OCI-LY1 (cell line): ENCODE measurements around the gene PPT2.

Source experiments
- H2AFZ ChIP-seq: fragments of 200-600 bp; sonication (generic), shearing (Covaris generic); 2 replicates; pipeline ENCODE4 v1.6.0; 2014; ENCODE audit warnings: antibody characterized with exemption, mild to moderate bottlenecking, low read length
- H3F3A ChIP-seq: fragments of 200-600 bp; sonication (generic), shearing (Covaris generic); 2 replicates; pipeline ENCODE4 v1.6.0; 2014; ENCODE audit warnings: mild to moderate bottlenecking, antibody characterized with exemption, low read length, moderate library complexity; ENCODE audit not compliant: insufficient read depth
- H3K27ac ChIP-seq: fragments of 200-600 bp; sonication (generic); 2 replicates; pipeline ENCODE4 v1.5.1; 2014; ENCODE audit warnings: low read length, mixed run types, mild to moderate bottlenecking, low read depth; ENCODE audit not compliant: poor library complexity, severe bottlenecking
- H3K27me3 ChIP-seq: fragments of 200-600 bp; sonication (generic); 2 replicates; pipeline ENCODE4 v1.6.0; 2014; ENCODE audit warnings: antibody characterized with exemption, mild to moderate bottlenecking, low read length, moderate library complexity; ENCODE audit not compliant: insufficient read depth
- H3K36me3 ChIP-seq: fragments of 200-600 bp; sonication (generic); 2 replicates; pipeline ENCODE4 v1.6.1; 2014; ENCODE audit warnings: mild to moderate bottlenecking, antibody characterized with exemption, low read length, moderate library complexity, mixed read lengths; ENCODE audit not compliant: insufficient read depth
- H3K4me1 ChIP-seq: fragments of 200-600 bp; sonication (generic); 2 replicates; pipeline ENCODE4 v1.5.1; 2014; ENCODE audit warnings: mild to moderate bottlenecking, low read length, moderate library complexity; ENCODE audit not compliant: insufficient read depth, severe bottlenecking
- H3K4me2 ChIP-seq: fragments of 200-600 bp; sonication (generic), shearing (Covaris generic); 2 replicates; pipeline ENCODE4 v1.6.1; 2014; ENCODE audit warnings: low read length
- H3K4me3 ChIP-seq: fragments of 200-600 bp; sonication (generic); 2 replicates; pipeline ENCODE4 v1.5.1; 2014; ENCODE audit warnings: low read length, low read depth, mild to moderate bottlenecking, mixed read lengths; ENCODE audit not compliant: poor library complexity, severe bottlenecking
- H3K79me2 ChIP-seq: fragments of 200-600 bp; shearing (Covaris generic); 2 replicates; pipeline ENCODE4 v1.6.1; 2016; ENCODE audit warnings: mixed run types, low read length, mixed read lengths; ENCODE audit not compliant: insufficient read depth
- H3K9ac ChIP-seq: fragments of 200-600 bp; sonication (generic), shearing (Covaris generic); 2 replicates; pipeline ENCODE4 v1.6.1; 2014; ENCODE audit warnings: mild to moderate bottlenecking, low read length, mixed read lengths
- H3K9me2 ChIP-seq: fragments of 200-600 bp; sonication (generic), shearing (Covaris generic); 2 replicates; pipeline ENCODE4 v1.6.1; 2014; ENCODE audit warnings: low read depth, mild to moderate bottlenecking, low read length, mixed read lengths
- H3K9me3 ChIP-seq: fragments of 200-600 bp; shearing (Covaris generic); 2 replicates; pipeline ENCODE4 v1.6.1; 2014; ENCODE audit warnings: low read length, mixed read lengths
- H4K20me1 ChIP-seq: fragments of 200-600 bp; sonication (generic), shearing (Covaris generic); 2 replicates; pipeline ENCODE4 v1.6.0; 2016; ENCODE audit warnings: mild to moderate bottlenecking, low read length; ENCODE audit not compliant: insufficient read depth
- CTCF ChIP-seq: fragments of 200-600 bp; sonication (generic), shearing (Covaris generic); IDR thresholded peaks from 2 replicates; pipeline ENCODE4 v1.5.1; 2017; ENCODE audit warnings: mild to moderate bottlenecking, antibody characterized with exemption, low read length, moderate library complexity, mixed read lengths
- EZH2 ChIP-seq: fragments of 200-600 bp; sonication (generic), shearing (Covaris generic); IDR thresholded peaks from 2 replicates; pipeline ENCODE4 v1.8.0; 2017; ENCODE audit warnings: borderline replicate concordance, mixed run types, mild to moderate bottlenecking, antibody characterized with exemption, low read length, moderate library complexity, mixed read lengths

Gene PPT2

GRCh38 chr6:32108094-32108627 is 45.8 kb upstream of the PPT2 start:
- no peak overlapping the region for H3K4me2 ChIP-seq
- no peak overlapping the region for H3K4me3 ChIP-seq
- H4K20me1 ChIP-seq = no peaks in the 10 kb centered on the region
- H2AFZ ChIP-seq = no peak overlapping the region
- no peaks in the 10 kb centered on the region for H3K9me2 ChIP-seq
- no peak for TF ChIP-seq EZH2
- no peak for TF ChIP-seq CTCF
- H3K9ac ChIP-seq = no peak overlapping the region
- no peaks in the 10 kb centered on the region for H3K79me2 ChIP-seq
- no peaks in the 10 kb centered on the region for H3F3A ChIP-seq
- no peaks in the 10 kb centered on the region for H3K4me1 ChIP-seq
- 0 out of 2 replicates have a peak, but pooled peaks cover 3% of the 10 kb centered on the region for H3K27me3 ChIP-seq
- H3K9me3 ChIP-seq = no peaks in the 10 kb centered on the region
- no peak overlapping the region for H3K27ac ChIP-seq
- no peaks in the 10 kb centered on the region for H3K36me3 ChIP-seq

GRCh38 chr6:32108727-32109113 is 45.2 kb upstream of the PPT2 start:
- no peaks in the 10 kb centered on the region for H3F3A ChIP-seq
- H3K4me3 ChIP-seq = no peak overlapping the region
- no peak overlapping the region for H3K27ac ChIP-seq

GRCh38 chr6:32109114-32109764 is 44.7 kb upstream of the PPT2 start, which contains the start of gene TNXB:
TSS of gene TNXB (minus strand) at chr6:32109338. CDS start at chr6:32098198, 11,140 bp downstream.
- Histone ChIP-seq H2AFZ (no peak within 1 kb of the TSS), H4K20me1 (no peaks in the 10 kb centered on the region), H3K9me2 (no peaks in the 10 kb centered on the region), H3F3A (no peaks in the 10 kb centered on the region), H3K4me3 (no peak within 1 kb of the TSS), H3K36me3 (no peaks in the 10 kb centered on the region), H3K9me3 (no peaks in the 10 kb centered on the region), H3K79me2 (no peaks in the 10 kb centered on the region), H3K27me3 (0 out of 2 replicates have a peak, but pooled peaks cover 3% of the 10 kb centered on the region), H3K4me2 (no peak within 1 kb of the TSS), H3K27ac (no peak within 1 kb of the TSS), H3K4me1 (no peaks in the 10 kb centered on the region), H3K9ac (no peak within 1 kb of the TSS)
- TF ChIP-seq EZH2 (no peak), CTCF (no peak)

More at GRCh38 chr6:32108727-32109113, 45.2 kb upstream of the PPT2 start:
- H2AFZ ChIP-seq = no peak overlapping the region
- H3K4me2 ChIP-seq = no peak overlapping the region
- no peaks in the 10 kb centered on the region for H4K20me1 ChIP-seq
- H3K79me2 ChIP-seq = no peaks in the 10 kb centered on the region
- no peak overlapping the region for H3K9ac ChIP-seq
- no peak for TF ChIP-seq EZH2
- TF ChIP-seq CTCF = no peak
- 0 out of 2 replicates have a peak, but pooled peaks cover 3% of the 10 kb centered on the region for H3K27me3 ChIP-seq
- H3K9me2 ChIP-seq = no peaks in the 10 kb centered on the region
- no peaks in the 10 kb centered on the region for H3K9me3 ChIP-seq
- no peaks in the 10 kb centered on the region for H3K4me1 ChIP-seq
- no peaks in the 10 kb centered on the region for H3K36me3 ChIP-seq
